ENCODE measurements around the gene EMP1. TPM values are rescaled to one million over a fixed set of nuclear protein-coding genes. Genes with fewer than 3 reads are reported as not detected.

EMP1 gene
- total RNA-seq, 1 experiment from 2014 or later = 0.63 TPM

- Histone ChIP-seq H2BK5ac (ENCODE audit: insufficient read length, low read length) (no peak overlapping the region), H3K79me1 (ENCODE audit: insufficient read depth, low read depth, low read length, poor library complexity, severe bottlenecking) (no peaks in the 10 kb centered on the region), H2AK5ac (ENCODE audit: insufficient read length, low read length) (no peak overlapping the region), H3K4me1 (ENCODE audit: insufficient read depth, low read length) (peaks cover 18% of the 10 kb centered on the region; the same call in 1 of the 2 replicates), H3K23ac (ENCODE audit: insufficient read length, low read depth, low read length) (no peak overlapping the region), H3K9me3 (ENCODE audit: control insufficient read depth, low read depth, low read length) (no peaks in the 10 kb centered on the region), H3K4me2 (ENCODE audit: insufficient read depth, insufficient read length, low read length) (no peak overlapping the region), H2BK20ac (ENCODE audit: low read depth, low read length, poor library complexity, severe bottlenecking) (no peak overlapping the region), H3K27me3 (ENCODE audit: insufficient read depth, low read length) (no peaks in the 10 kb centered on the region), H3K4ac (ENCODE audit: low read depth, low read length) (no peak overlapping the region), H2BK120ac (ENCODE audit: low read depth, low read length, poor library complexity, severe bottlenecking) (no peak overlapping the region), H3K14ac (ENCODE audit: insufficient read depth, low read length) (no peak overlapping the region), H3K23me2 (ENCODE audit: insufficient read length, low read depth, low read length, poor library complexity, severe bottlenecking) (no peaks in the 10 kb centered on the region), H4K5ac (ENCODE audit: insufficient read length, low read depth, low read length) (no peak overlapping the region), H2BK15ac (ENCODE audit: low read depth, low read length) (no peak overlapping the region), H3K27ac (ENCODE audit: insufficient read length, low read depth, low read length) (no peak overlapping the region), H3K79me2 (ENCODE audit: insufficient read depth, low read length) (no peaks in the 10 kb centered on the region), H3T11ph (ENCODE audit: low read length) (no peak overlapping the region), H3K18ac (ENCODE audit: insufficient read length, low read depth, low read length) (no peak overlapping the region), H3K56ac (ENCODE audit: insufficient read length, low read depth, low read length) (no peak overlapping the region), H3K9ac (ENCODE audit: extremely low read depth, insufficient read length, low read length) (no peak overlapping the region), H2BK12ac (ENCODE audit: insufficient read length, low read depth, low read length) (no peak overlapping the region), H4K20me1 (ENCODE audit: control insufficient read depth, insufficient read depth, insufficient read length) (no peaks in the 10 kb centered on the region), H4K8ac (replicated peaks; ENCODE audit: insufficient read length, low read depth, low read length) (no peak overlapping the region), H4K91ac (ENCODE audit: insufficient read length, low read depth, low read length) (no peak overlapping the region), H2AFZ (ENCODE audit: low read length) (no peak overlapping the region)
- TF ChIP-seq CTCF (conservative IDR thresholded peaks at IDR 0.05) = no peak
- Mint-ChIP-seq H3K4me3 (no peak overlapping the region), H3K36me3 (ENCODE audit: insufficient read depth in 1 of 3, low read depth in 3 of 3) (no peaks in the 10 kb centered on the region), H3K27me3 (ENCODE audit: low read depth) (no peaks in the 10 kb centered on the region), H3K4me1 (peaks cover 37 to 38% of the 10 kb centered on the region in 2 experiments), H3K27ac (no peak overlapping the region), H3K9me3 (no peaks in the 10 kb centered on the region)
- WGBS (ENCODE audit: extremely low coverage, insufficient read length, low lambda C conversion rate) = no CpG with 5 or more reads among the region's 4 CpGs
- no peak for DNase-seq
Observed at GRCh38 chr12:13177906-13178305, 18.6 kb upstream of the EMP1 start.

Data from H9 (cell line).